Panc1 (cell line): ENCODE results near the gene CATSPERD. TPM values are rescaled to one million over a fixed set of nuclear protein-coding genes. Genes with fewer than 3 reads are reported as not detected.

Source experiments
- ATAC-seq: fragments of 200-7000 bp; cut with Tn5 transposase; 2 replicates; pipeline ENCODE4 v1.9.1; 2020; ENCODE audit warnings: mild to moderate bottlenecking, moderate library complexity
- BruUV-seq: library from RNA; stranded (reverse); fragments of 400-500 nt; replicated peaks from 2 replicates; lab custom pipeline; 2021; lab: Mats Ljungman, UMichigan
- CTCF ChIA-PET: fragments of 300-600 bp; sonication (Branson Sonifier 250); formaldehyde crosslinking; loops from one replicate; lab custom pipeline; 2022; ENCODE audit warnings: antibody characterized with exemption; lab: Charles Lee
- POLR2A ChIA-PET: fragments of 300-600 bp; sonication (Branson Sonifier 250); formaldehyde crosslinking; loops from one replicate; lab custom pipeline; 2022; ENCODE audit warnings: antibody characterized with exemption; lab: Charles Lee
- DNase-seq: peaks from one replicate; pipeline ENCODE4 v3.0.0-alpha.2; 2010; ENCODE audit warnings: low read depth, low spot score
- H3K27ac ChIP-seq: 2 replicates; pipeline ENCODE4 v1.5.1; 2011; ENCODE audit warnings: mild to moderate bottlenecking, low read length, inconsistent platforms
- H3K27me3 ChIP-seq: fragments of 200-500 bp; sonication (Bioruptor generic); 2 replicates; pipeline ENCODE4 v1.6.0; 2014; ENCODE audit warnings: low read length, inconsistent platforms; ENCODE audit not compliant: control insufficient read depth, insufficient read depth
- H3K36me3 ChIP-seq: fragments of 200-500 bp; sonication (Bioruptor generic); 2 replicates; pipeline ENCODE4 v1.5.1; 2014; ENCODE audit warnings: inconsistent platforms, mild to moderate bottlenecking, low read length, moderate library complexity; ENCODE audit not compliant: control insufficient read depth, insufficient read depth
- H3K4me1 ChIP-seq: 2 replicates; pipeline ENCODE4 v1.5.1; 2011; ENCODE audit warnings: inconsistent platforms, mild to moderate bottlenecking, low read length, moderate library complexity; ENCODE audit not compliant: control insufficient read depth, insufficient read depth
- H3K4me3 ChIP-seq, 2 experiments: 2 replicates each; pipeline ENCODE4 v1.5.1; 2011 to 2012; ENCODE audit warnings: low read depth in 2 of 2, low read length in 2 of 2, mild to moderate bottlenecking in 2 of 2, inconsistent platforms in 1 of 2, moderate library complexity in 1 of 2
- H3K9me3 ChIP-seq: fragments of 200-500 bp; sonication (Bioruptor generic); 2 replicates; pipeline ENCODE4 v1.5.1; 2014; ENCODE audit warnings: low read depth, mild to moderate bottlenecking, inconsistent platforms, low read length, moderate library complexity; ENCODE audit not compliant: control insufficient read depth, insufficient read depth
- POLR2AphosphoS5 ChIP-seq: IDR thresholded peaks from 2 replicates; pipeline ENCODE4 v1.6.1; 2012; ENCODE audit warnings: mild to moderate bottlenecking, low read depth, low read length, moderate library complexity
- SIN3A ChIP-seq: IDR thresholded peaks from 2 replicates; pipeline ENCODE4 v1.6.1; 2012; ENCODE audit warnings: low read depth, mild to moderate bottlenecking, low read length, moderate library complexity, borderline replicate concordance; ENCODE audit not compliant: insufficient read depth
- TCF7L2 ChIP-seq: IDR thresholded peaks from 2 replicates; pipeline ENCODE4 v1.6.1; 2011; ENCODE audit warnings: mild to moderate bottlenecking, low read depth, low read length, inconsistent platforms
- in situ Hi-C: cut with HindIII; loops from 2 replicates; pipeline ENCODE4 v1.10.0; 2016; ENCODE audit warnings: low sequenced_read_pairs, low pct_unique_long_range_greater_than_20kb
- intact Hi-C: fragments of 100-400 bp; cut with micrococcal nuclease; formaldehyde crosslinking; loops from one replicate; pipeline ENCODE4 v1.10.0; 2022; ENCODE audit not compliant: unreplicated experiment
- total RNA-seq: library from RNA; stranded (reverse); gene quantifications from one replicate; pipeline ENCODE4 v1.2.1, GENCODE V29; 2021; ENCODE audit not compliant: unreplicated experiment
- TF ChIP-seq, protein P1 (sequence below), 2 experiments: IDR thresholded peaks; 2 replicates each; pipeline ENCODE4 v1.6.1; 2011 to 2012; ENCODE audit warnings: low read depth in 2 of 2, control low read depth in 1 of 2, low read length in 1 of 2, mild to moderate bottlenecking in 1 of 2, moderate library complexity in 1 of 2; ENCODE audit not compliant: insufficient read depth in 1 of 2
- TF ChIP-seq, protein P2 (sequence below): fragments of 450-650 bp; IDR thresholded peaks from 2 replicates; pipeline ENCODE4 v1.5.1; 2017; ENCODE audit warnings: mild to moderate bottlenecking

The CATSPERD gene
- total RNA-seq, 1 experiment from 2014 or later: 0.08 TPM

DNA sequence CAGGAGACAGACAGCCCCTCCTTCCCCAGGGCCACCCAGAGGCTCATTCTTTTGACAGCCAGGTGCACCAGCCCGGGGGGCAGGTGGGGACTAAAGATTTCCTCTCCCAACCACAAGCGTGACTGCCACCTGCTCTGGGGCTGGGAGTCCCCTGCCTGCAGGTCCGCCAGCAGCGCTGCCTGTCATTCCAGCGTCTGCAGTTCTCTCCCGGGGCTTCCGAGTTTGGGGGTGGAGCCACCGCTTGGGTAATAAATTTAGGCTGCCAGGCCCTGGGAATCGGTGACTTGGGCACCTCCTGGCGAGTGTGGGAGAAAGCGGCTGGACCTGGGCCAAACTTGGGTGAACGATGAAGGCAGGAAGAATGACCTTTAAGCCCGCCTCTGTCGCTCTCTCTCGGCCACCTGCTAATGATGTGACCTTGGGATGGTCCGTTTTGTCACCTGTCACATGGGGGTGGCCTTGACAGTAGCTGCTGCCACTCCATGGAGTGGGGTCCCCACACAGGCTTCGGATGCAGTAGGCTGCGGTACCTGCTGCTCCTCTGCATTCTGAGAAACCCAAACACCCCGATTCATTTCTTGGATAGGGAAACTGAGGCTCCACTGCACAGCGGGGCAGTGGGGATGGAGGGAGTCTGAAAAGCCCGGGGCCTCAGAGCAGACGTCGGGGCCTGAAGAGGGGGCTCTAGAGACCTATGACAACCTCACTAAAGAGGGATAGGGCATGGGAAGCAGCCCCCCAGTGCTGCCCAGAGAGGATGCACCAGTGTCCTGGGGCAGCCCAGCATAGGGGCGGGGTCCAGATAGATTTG lies 106.3 kb downstream of the CATSPERD start:
- no peaks in the 10 kb centered on the region for H3K36me3 ChIP-seq
- no TSS peak for BruUV-seq
- intact Hi-C loops (no loop called here), in situ Hi-C loops (no loop called here)
- H3K9me3 ChIP-seq: no peaks in the 10 kb centered on the region
- CTCF ChIA-PET: no interaction called here
- no peaks in the 10 kb centered on the region for H3K27me3 ChIP-seq
- DNase-seq (no peak), ATAC-seq (no peak)
- POLR2A ChIA-PET: no interaction called here
- peaks cover 8% of the 10 kb centered on the region for H3K4me1 ChIP-seq
- H3K4me3 ChIP-seq: peak overlapping the region; percentile 28 to 50; a peak in 3 of 4 replicates
- peak overlapping the region; percentile 59; the same call in 1 of the 2 replicates for H3K27ac ChIP-seq
- no peak for TF ChIP-seq POLR2AphosphoS5
- no peak for TF ChIP-seq SIN3A
- TF ChIP-seq, protein P1, sequence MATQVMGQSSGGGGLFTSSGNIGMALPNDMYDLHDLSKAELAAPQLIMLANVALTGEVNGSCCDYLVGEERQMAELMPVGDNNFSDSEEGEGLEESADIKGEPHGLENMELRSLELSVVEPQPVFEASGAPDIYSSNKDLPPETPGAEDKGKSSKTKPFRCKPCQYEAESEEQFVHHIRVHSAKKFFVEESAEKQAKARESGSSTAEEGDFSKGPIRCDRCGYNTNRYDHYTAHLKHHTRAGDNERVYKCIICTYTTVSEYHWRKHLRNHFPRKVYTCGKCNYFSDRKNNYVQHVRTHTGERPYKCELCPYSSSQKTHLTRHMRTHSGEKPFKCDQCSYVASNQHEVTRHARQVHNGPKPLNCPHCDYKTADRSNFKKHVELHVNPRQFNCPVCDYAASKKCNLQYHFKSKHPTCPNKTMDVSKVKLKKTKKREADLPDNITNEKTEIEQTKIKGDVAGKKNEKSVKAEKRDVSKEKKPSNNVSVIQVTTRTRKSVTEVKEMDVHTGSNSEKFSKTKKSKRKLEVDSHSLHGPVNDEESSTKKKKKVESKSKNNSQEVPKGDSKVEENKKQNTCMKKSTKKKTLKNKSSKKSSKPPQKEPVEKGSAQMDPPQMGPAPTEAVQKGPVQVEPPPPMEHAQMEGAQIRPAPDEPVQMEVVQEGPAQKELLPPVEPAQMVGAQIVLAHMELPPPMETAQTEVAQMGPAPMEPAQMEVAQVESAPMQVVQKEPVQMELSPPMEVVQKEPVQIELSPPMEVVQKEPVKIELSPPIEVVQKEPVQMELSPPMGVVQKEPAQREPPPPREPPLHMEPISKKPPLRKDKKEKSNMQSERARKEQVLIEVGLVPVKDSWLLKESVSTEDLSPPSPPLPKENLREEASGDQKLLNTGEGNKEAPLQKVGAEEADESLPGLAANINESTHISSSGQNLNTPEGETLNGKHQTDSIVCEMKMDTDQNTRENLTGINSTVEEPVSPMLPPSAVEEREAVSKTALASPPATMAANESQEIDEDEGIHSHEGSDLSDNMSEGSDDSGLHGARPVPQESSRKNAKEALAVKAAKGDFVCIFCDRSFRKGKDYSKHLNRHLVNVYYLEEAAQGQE (IDR thresholded peaks at IDR 0.05; ENCODE audit: insufficient read depth in 1 of 2, low read depth in 2 of 2, low read length in 1 of 2): no peak
- TF ChIP-seq TCF7L2: no peak
- TF ChIP-seq, protein P2, sequence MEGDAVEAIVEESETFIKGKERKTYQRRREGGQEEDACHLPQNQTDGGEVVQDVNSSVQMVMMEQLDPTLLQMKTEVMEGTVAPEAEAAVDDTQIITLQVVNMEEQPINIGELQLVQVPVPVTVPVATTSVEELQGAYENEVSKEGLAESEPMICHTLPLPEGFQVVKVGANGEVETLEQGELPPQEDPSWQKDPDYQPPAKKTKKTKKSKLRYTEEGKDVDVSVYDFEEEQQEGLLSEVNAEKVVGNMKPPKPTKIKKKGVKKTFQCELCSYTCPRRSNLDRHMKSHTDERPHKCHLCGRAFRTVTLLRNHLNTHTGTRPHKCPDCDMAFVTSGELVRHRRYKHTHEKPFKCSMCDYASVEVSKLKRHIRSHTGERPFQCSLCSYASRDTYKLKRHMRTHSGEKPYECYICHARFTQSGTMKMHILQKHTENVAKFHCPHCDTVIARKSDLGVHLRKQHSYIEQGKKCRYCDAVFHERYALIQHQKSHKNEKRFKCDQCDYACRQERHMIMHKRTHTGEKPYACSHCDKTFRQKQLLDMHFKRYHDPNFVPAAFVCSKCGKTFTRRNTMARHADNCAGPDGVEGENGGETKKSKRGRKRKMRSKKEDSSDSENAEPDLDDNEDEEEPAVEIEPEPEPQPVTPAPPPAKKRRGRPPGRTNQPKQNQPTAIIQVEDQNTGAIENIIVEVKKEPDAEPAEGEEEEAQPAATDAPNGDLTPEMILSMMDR: no peak; the same call in 1 of the 2 replicates

DNA sequence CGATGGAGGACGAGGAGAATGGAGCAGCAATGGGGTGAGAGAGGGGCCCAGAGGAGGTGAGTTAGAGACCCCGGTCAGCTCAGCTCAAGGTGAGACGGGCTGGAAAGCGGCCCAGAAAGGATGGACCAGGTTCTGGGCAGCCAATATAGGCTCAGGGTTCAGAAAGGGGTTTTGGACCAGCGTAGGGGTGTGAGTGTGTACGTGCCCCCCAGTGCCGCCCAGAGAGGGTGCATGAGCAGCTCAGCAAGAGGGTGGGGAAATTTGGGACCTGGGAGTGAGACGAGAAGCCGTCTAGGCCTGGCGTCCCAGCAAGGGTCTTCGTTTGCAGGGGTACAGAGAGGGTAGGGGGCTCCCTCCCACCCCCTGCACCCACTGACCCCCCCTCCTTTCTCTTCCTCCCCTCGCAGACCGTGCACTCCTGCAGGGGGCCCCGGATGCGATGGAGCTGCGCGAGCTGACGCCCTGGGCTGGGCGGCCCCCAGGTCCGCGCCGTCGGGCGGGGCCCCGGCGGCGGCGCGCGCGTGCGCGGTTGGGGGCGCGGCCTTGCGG lies 107.0 kb downstream of the CATSPERD start:
- H3K27ac ChIP-seq: peak overlapping the region; percentile 59; the same call in 1 of the 2 replicates
- no peaks in the 10 kb centered on the region for H3K9me3 ChIP-seq
- H3K4me1 ChIP-seq: peaks cover 8% of the 10 kb centered on the region
- BruUV-seq: no TSS peak
- TF ChIP-seq SIN3A (no peak), TCF7L2 (no peak), POLR2AphosphoS5 (no peak)
- TF ChIP-seq, protein P1 (IDR thresholded peaks at IDR 0.05; ENCODE audit: insufficient read depth in 1 of 2, low read depth in 2 of 2, low read length in 1 of 2): no peak
- TF ChIP-seq, protein P2: no peak
- in situ Hi-C loops: no loop called here
- DNase-seq (no peak), ATAC-seq (no peak)
- no peaks in the 10 kb centered on the region for H3K27me3 ChIP-seq
- POLR2A ChIA-PET: no interaction called here
- peak overlapping the region; percentile 50 to 55 for H3K4me3 ChIP-seq
- intact Hi-C loops: no loop called here
- no peaks in the 10 kb centered on the region for H3K36me3 ChIP-seq
- CTCF ChIA-PET: interaction anchor here (0.6 to 1.4 kb wide), 2 partner anchors 23 to 66 kb away, joined by 3 to 5 read pairs; no protein-coding TSS in a partner anchor
